ENCODE data around the gene A4GNT.
"Not testable (repeated sequence)": the region's sequence is repeated elsewhere in the genome, so short reads cannot be mapped to it uniquely, and the experiment has no call there.

The A4GNT gene

GRCh38 chr3:138118612-138119422, 13.4 kb downstream of the A4GNT start:
- DNase-seq, result peak; percentile 51

DNA sequence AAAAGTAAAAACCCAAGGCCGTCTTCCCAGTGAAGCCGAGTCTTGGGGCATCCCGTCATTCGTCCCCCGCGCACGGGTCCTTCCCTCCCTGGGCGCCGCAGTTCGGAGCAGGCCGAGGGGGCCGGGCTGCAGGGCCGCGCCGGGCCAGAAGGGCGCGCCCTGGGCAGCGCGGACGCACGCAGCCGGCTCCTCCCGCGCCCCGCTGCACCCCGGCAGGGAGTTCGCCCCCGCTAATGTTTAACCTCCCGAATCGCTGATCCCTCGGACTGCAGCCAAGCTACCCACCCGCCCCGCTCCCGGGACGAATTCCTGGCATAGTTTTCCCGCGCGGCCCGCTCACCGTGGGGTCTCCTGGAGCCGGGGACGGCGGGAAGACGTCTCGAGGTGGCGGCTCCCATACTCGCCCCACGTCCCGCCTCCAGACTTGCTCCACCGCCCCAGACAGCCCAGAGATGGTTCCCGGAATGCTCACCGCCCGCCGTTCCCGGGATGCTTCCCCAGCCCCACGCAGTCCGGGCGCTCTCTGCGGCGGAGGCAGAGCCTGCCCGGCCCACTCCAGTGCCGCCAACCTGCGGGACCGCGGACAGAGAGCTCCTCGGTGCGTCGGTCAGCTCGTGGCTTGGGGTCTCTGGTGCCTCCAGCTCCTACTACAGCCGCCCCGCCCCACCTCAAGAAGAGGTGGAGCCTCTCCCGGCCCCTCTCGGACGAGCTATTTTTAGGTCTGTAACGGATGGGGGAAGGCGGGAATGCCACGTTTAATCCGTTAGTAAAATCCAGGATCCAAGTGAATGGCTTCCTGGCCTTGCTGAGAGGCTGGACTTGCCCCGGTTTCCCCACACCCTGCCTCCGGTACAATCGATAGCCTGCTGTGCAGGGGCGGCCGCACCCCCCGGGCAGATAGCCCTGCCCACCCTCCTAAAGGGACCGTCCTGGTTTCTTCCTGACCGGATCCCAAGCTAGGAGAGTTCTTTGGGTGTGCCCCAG, 16.9 kb downstream of the A4GNT start, which contains the start of gene DZIP1L:
Gene DZIP1L (minus strand): TSS at position 621 of the 984 bp plus-strand sequence. CDS start 11,637 bp downstream, outside the sequence.
- no peak for DNase-seq

GRCh38 chr3:138114431-138114918, 17.7 kb downstream of the A4GNT start:
- no peak for DNase-seq

GRCh38 chr3:138113326-138113725, 18.9 kb downstream of the A4GNT start:
- no peak for DNase-seq

DNA sequence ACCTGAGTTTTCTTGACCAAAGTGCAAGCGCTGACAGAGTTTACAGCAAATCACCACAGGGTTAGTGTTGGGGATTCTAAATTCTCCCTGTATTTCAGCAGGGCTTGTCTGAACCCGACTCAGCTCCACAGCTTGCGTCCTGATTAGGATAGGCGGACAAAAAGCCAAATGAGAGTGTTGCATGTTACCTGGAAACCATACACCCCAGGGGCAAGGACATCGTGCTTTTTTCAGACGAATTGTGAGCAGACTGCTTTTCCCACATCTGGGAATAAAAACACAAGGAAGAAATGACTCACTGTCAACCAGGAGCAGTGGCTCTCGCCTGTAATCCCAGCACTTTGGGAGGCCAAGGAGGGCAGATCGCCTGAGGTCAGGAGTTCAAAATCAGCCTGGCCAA, 19.8 kb downstream of the A4GNT start:
- DNase-seq, result no peak

- DNase-seq, result no peak
Measured at GRCh38 chr3:138105598-138105997, 26.6 kb downstream of the A4GNT start.

DNA sequence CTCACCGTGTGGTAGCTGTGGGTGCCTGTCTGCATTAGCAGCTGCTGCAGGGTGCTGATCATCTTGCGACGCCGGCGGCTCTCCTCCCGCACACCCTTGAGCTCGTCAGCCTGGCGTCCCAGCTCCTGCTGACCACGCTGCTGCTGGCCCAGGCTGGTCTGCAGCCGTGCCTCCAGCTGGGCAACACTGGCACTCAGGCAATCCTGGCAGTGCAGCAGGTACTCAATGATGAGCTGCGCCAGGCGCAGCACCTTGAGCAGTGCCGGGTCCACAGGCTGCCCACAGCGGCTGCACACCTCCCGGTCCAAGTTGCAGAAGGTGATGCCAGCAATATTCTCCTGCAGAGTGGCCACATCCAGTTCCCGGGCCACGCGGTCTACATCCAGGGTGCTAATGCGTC, 28.7 kb downstream of the A4GNT start:
- DNase-seq, result no peak

DNA sequence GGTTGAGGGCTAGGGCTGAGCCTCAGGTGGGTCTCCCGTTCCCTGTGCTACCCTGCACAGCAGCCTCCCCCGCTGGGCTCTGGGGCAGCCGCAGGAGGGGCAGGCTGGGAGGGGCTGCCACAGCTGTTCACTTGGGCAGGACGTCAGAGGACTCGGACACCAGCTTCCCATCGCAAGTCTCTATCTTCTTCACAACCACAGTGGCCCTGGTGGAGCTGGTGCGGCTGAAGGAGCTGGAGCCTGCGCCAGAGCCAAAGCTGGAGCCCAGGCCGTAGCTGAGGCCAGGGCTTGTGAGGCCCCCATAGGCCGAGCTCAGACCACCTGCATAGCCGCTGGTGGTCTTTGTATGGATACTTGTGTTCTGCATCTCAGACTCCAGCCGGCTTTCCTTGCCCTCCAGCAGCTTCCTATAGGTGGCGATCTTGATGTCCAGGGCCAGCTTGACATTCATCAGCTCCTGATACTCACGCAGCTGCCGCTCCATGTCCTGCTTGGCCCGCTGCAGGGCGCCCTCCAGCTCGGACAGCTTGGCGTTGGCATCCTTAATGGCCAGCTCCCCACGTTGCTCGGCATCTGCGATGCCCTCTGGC, 30.7 kb downstream of the A4GNT start:
- DNase-seq, result not testable (repeated sequence)

- no peak for DNase-seq
Measured at GRCh38 chr3:138099417-138099816, 32.8 kb downstream of the A4GNT start.

DNA sequence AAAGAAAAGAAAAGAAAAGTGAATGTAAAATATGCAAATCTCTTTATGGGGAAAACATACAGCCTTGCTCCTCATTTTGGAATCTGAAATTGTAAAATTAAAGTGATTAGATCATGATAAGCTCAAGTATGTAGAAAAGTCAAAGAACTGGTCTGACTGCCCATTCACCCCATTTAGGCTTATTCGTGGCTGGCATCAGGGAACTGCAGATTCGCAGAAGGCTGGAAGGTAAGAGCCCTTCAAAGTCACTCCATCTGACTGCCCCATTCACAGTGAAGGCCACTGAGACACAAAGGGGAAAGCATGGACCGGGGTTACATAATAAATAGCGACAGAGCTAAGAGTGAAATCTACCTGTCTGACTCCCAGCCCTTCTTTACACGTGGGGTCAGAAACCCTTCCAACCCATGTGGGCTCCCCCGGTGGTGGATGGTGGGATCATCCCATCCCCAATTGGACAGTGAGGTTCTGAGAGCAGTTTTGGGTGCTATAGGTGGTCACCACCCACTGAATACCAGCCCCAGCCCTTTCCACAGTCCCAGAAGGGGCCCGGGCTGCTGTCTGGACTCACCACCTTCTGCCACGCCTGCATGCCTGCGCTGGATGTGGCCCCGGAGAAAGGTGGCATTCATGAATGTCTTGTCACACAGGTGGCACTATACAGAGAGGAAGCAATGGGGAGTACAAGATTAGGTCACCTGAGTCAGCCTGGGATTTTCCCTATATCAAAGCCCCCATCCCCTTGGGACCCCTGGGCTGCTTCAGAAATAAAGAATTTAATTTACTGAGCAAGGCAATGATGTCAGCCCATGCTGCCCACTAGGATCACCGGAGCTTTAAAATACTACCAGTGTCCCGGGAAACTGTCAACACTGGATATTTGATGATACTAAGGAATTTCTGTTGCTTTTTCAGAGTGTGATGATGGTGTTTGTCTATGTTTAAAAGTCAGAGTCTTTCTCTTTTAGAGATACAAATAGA, 34.7 kb downstream of the A4GNT start:
- DNase-seq, result no peak

- DNase-seq, result no peak
Measured at GRCh38 chr3:138093721-138094120, 38.5 kb downstream of the A4GNT start.

DNA sequence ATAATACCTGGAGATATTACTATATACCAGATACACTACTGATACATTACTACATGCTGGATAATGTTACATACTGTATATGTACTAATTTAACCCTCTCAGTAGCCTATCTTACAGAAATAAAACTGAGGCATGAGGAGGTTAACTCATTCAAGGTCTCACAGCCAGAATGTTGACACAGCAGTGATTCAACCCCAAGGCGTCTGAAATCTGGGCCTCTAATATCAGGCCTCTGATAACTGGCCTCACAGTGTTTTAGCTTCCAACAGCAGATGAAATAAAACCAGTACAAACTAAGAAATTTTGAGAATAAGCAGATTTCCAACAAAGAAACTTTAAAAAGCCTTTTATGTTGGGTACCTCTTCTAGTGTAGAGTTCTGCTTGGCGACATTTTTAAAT, 40.2 kb downstream of the A4GNT start:
- DNase-seq, result no peak

- DNase-seq, result no peak
Measured at GRCh38 chr3:138089091-138089490, 43.1 kb downstream of the A4GNT start.

GRCh38 chr3:138085745-138086144, 46.4 kb downstream of the A4GNT start:
- not testable (repeated sequence) for DNase-seq

- DNase-seq, result no peak
Measured at GRCh38 chr3:138084196-138084595, 48.0 kb downstream of the A4GNT start.

GRCh38 chr3:138082992-138083386, 49.2 kb downstream of the A4GNT start:
- DNase-seq, result no peak

DNA sequence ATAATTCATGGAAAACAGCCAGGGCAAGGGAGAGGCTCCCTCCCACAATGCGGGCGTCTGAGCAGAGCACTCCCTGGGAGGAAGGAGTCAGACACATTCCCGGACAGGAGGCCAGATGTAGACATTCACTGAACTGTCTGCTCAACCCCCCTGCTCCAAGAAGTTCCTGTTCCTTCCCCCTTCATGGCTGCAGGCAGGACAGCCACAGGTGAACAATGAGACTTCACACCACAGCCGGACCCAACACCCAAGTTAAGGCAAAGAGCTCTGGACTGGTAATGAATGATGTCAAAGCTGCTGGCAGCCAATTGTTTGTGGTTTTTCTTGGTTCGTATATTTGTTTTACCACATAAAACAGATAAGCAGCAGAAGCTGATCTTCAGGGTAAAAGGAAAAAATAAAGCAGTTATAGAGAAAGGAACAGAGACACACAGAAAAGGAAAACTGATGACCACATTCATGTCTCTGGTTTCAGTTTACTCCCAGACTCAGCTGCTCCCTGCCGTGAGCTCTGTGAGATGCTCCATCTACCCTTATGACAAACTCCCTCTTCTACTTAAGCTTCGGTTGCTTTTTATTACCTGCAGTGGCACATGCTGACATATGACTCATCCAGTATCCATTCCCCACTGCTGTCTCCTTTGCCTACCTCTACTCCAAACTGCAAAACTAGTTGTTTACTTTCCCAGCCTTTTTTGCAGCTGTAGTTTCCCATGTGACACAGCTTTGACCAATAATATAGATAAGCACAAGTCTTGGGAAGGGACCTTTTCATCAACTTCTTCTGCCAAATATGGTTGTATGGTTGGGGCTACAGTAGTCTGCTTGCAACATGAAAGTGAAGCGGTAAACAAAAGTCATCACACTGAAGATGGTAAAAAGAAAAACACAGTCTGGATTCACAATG, 49.9 kb downstream of the A4GNT start:
- DNase-seq, result peak; percentile 5

GRCh38 chr3:138081371-138082084, 50.7 kb downstream of the A4GNT start:
- DNase-seq, result no peak

GRCh38 chr3:138079901-138080300, 52.3 kb downstream of the A4GNT start:
- no peak for DNase-seq

- DNase-seq, result no peak
Measured at GRCh38 chr3:138078901-138079344, 53.3 kb downstream of the A4GNT start.

Data from CD4-positive, alpha-beta T cell treated with Interleukin-17A for 1 hour (primary cell).